ENCODE results near the gene SPRR2G. TPM values are rescaled to one million over a fixed set of nuclear protein-coding genes. Genes with fewer than 3 reads are reported as not detected.
"Not testable (repeated sequence)": the region's sequence is repeated elsewhere in the genome, so short reads cannot be mapped to it uniquely, and the experiment has no call there.

The SPRR2G gene
- not detected for total RNA-seq
- long read RNA-seq, result 0 reads

- DNase-seq (ENCODE audit: low spot score), result no peak
Measured at GRCh38 chr1:153150846-153151245, at the start of gene SPRR2G. TSS of gene SPRR2G (minus strand) at chr1:153150890. CDS start at chr1:153150110, 780 bp downstream.

GRCh38 chr1:153195216-153195615 is 44.5 kb upstream of the SPRR2G start:
- DNase-seq (ENCODE audit: low spot score), result no peak

- no peak for DNase-seq (ENCODE audit: low spot score)
Measured at GRCh38 chr1:153194331-153195050, 43.8 kb upstream of the SPRR2G start.

- DNase-seq (ENCODE audit: low spot score), result no peak
Measured at GRCh38 chr1:153192697-153193096, 42.0 kb upstream of the SPRR2G start.

GRCh38 chr1:153190373-153190772 is 39.7 kb upstream of the SPRR2G start:
- DNase-seq (ENCODE audit: low spot score), result no peak

- DNase-seq (ENCODE audit: low spot score), result not testable (repeated sequence)
Measured at GRCh38 chr1:153188301-153188700, 37.6 kb upstream of the SPRR2G start.

- no peak for DNase-seq (ENCODE audit: low spot score)
Measured at GRCh38 chr1:153180556-153180955, 29.9 kb upstream of the SPRR2G start.

GRCh38 chr1:153178922-153179321 is 28.2 kb upstream of the SPRR2G start:
- no peak for DNase-seq (ENCODE audit: low spot score)

- no peak for DNase-seq (ENCODE audit: low spot score)
Measured at GRCh38 chr1:153174624-153175023, 23.9 kb upstream of the SPRR2G start.

GRCh38 chr1:153168686-153169085 is 18.0 kb upstream of the SPRR2G start:
- no peak for DNase-seq (ENCODE audit: low spot score)

- DNase-seq (ENCODE audit: low spot score), result no peak
Measured at GRCh38 chr1:153155541-153155940, 4.9 kb upstream of the SPRR2G start.

- DNase-seq (ENCODE audit: low spot score), result no peak
Measured at GRCh38 chr1:153152481-153152880, 1.8 kb upstream of the SPRR2G start.

- no peak for DNase-seq (ENCODE audit: low spot score)
Measured at GRCh38 chr1:153141377-153141776, 9.3 kb downstream of the SPRR2G start.

GRCh38 chr1:153140484-153140883 is 10.2 kb downstream of the SPRR2G start:
- DNase-seq (ENCODE audit: low spot score), result no peak

GRCh38 chr1:153133743-153134142 is 16.9 kb downstream of the SPRR2G start:
- no peak for DNase-seq (ENCODE audit: low spot score)

- no peak for DNase-seq (ENCODE audit: low spot score)
Measured at GRCh38 chr1:153133267-153133666, 17.4 kb downstream of the SPRR2G start.

- DNase-seq (ENCODE audit: low spot score), result not testable (repeated sequence)
Measured at GRCh38 chr1:153128688-153129087, 22.0 kb downstream of the SPRR2G start.

GRCh38 chr1:153127296-153127695 is 23.4 kb downstream of the SPRR2G start:
- DNase-seq (ENCODE audit: low spot score), result no peak

- DNase-seq (ENCODE audit: low spot score), result no peak
Measured at GRCh38 chr1:153125536-153125935, 25.2 kb downstream of the SPRR2G start.

- DNase-seq (ENCODE audit: low spot score), result not testable (repeated sequence)
Measured at GRCh38 chr1:153123793-153124192, 26.9 kb downstream of the SPRR2G start.

GRCh38 chr1:153122831-153123421 is 27.8 kb downstream of the SPRR2G start:
- DNase-seq (ENCODE audit: low spot score), result no peak

- no peak for DNase-seq (ENCODE audit: low spot score)
Measured at GRCh38 chr1:153120945-153121344, 29.7 kb downstream of the SPRR2G start.

- DNase-seq (ENCODE audit: low spot score), result no peak
Measured at GRCh38 chr1:153119491-153119971, 31.2 kb downstream of the SPRR2G start.

Data from mesenteric fat pad (tissue), 1 donor.